Peyer's patch (tissue), 4 donors: Measurements from ENCODE around the gene MUC15.

ENCODE experiments used
- POLR2A ChIP-seq, 2 donors: fragments of 450-650 bp; IDR thresholded peaks; one replicate each; pipeline ENCODE4 v1.5.1; 2017; ENCODE audit warnings: antibody characterized with exemption in 2 of 2, mild to moderate bottlenecking in 2 of 2, moderate library complexity in 2 of 2
- TF ChIP-seq, protein P1 (sequence below), 6 experiments: fragments of 450-650 bp in 4 of 6; fragments of 200-600 bp in 2 of 6; sonication (generic) in 1 of 6; IDR thresholded peaks; one replicate each; pipeline ENCODE4 v1.5.1; 2017 to 2019; ENCODE audit warnings: antibody characterized with exemption in 6 of 6, mild to moderate bottlenecking in 3 of 6, moderate library complexity in 1 of 6

- TF ChIP-seq, protein P1, sequence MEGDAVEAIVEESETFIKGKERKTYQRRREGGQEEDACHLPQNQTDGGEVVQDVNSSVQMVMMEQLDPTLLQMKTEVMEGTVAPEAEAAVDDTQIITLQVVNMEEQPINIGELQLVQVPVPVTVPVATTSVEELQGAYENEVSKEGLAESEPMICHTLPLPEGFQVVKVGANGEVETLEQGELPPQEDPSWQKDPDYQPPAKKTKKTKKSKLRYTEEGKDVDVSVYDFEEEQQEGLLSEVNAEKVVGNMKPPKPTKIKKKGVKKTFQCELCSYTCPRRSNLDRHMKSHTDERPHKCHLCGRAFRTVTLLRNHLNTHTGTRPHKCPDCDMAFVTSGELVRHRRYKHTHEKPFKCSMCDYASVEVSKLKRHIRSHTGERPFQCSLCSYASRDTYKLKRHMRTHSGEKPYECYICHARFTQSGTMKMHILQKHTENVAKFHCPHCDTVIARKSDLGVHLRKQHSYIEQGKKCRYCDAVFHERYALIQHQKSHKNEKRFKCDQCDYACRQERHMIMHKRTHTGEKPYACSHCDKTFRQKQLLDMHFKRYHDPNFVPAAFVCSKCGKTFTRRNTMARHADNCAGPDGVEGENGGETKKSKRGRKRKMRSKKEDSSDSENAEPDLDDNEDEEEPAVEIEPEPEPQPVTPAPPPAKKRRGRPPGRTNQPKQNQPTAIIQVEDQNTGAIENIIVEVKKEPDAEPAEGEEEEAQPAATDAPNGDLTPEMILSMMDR (IDR thresholded peaks at IDR 0.05) = no peak
- TF ChIP-seq POLR2A (IDR thresholded peaks at IDR 0.05) = no peak
Measured at GRCh38 chr11:26580929-26581328, 8.9 kb upstream of the MUC15 start.
